Stimulated activated effector memory CD8-positive, alpha-beta T cell treated with anti-CD3 and anti-CD28 coated beads, Interleukin-12 subunit alpha, Interleukin-12 subunit beta, amount 100 ng/mL, for 72 hours (primary cell): ENCODE results near the gene SPDEF.

Experiments used
- ATAC-seq: fragments of 150-1000 bp; cut with Tn5 transposase; 2 replicates; pipeline ENCODE4 v1.10.0; 2021
- DNase-seq, 2 donors: peaks; one replicate each; pipeline ENCODE4 v3.0.0; 2021 to 2022; ENCODE audit warnings: low spot score in 2 of 2
- H3K27ac Mint-ChIP-seq: one replicate; pipeline ENCODE4 v1.8.0; 2022; ENCODE audit warnings: mild to moderate bottlenecking, mixed read lengths
- H3K36me3 Mint-ChIP-seq: one replicate; pipeline ENCODE4 v1.8.0; 2022; ENCODE audit warnings: mild to moderate bottlenecking, mixed read lengths
- H3K4me1 Mint-ChIP-seq: one replicate; pipeline ENCODE4 v1.8.0; 2022; ENCODE audit warnings: mixed read lengths
- H3K4me3 Mint-ChIP-seq: one replicate; pipeline ENCODE4 v1.8.0; 2022; ENCODE audit warnings: mild to moderate bottlenecking, mixed read lengths
- H3K9me3 Mint-ChIP-seq: one replicate; pipeline ENCODE4 v1.8.0; 2022; ENCODE audit warnings: mixed read lengths

The SPDEF gene

GRCh38 chr6:34587325-34587724 lies 31.2 kb upstream of the SPDEF start:
- Mint-ChIP-seq H3K27ac (no peak overlapping the region), H3K36me3 (peaks cover 58% of the 10 kb centered on the region), H3K4me1 (peaks cover 30% of the 10 kb centered on the region), H3K9me3 (no peaks in the 10 kb centered on the region), H3K4me3 (no peak overlapping the region)
- DNase-seq: no peak
- ATAC-seq: no peak

GRCh38 chr6:34586327-34587040 lies 30.4 kb upstream of the SPDEF start:
- H3K4me1 Mint-ChIP-seq: peaks cover 23% of the 10 kb centered on the region
- H3K36me3 Mint-ChIP-seq: peaks cover 51% of the 10 kb centered on the region
- DNase-seq (no peak), ATAC-seq (no peak)
- no peak overlapping the region for H3K27ac Mint-ChIP-seq
- H3K9me3 Mint-ChIP-seq: no peaks in the 10 kb centered on the region
- H3K4me3 Mint-ChIP-seq: no peak overlapping the region

GRCh38 chr6:34585512-34586061 lies 29.5 kb upstream of the SPDEF start:
- Mint-ChIP-seq H3K9me3 (no peaks in the 10 kb centered on the region), H3K4me1 (peaks cover 23% of the 10 kb centered on the region), H3K27ac (peak overlapping the region; percentile 10), H3K36me3 (peaks cover 50% of the 10 kb centered on the region), H3K4me3 (no peak overlapping the region)
- ATAC-seq (no peak), DNase-seq (no peak)

GRCh38 chr6:34585108-34585507 lies 29.0 kb upstream of the SPDEF start:
- H3K27ac Mint-ChIP-seq: peak overlapping the region; percentile 10
- H3K9me3 Mint-ChIP-seq: no peaks in the 10 kb centered on the region
- peaks cover 23% of the 10 kb centered on the region for H3K4me1 Mint-ChIP-seq
- H3K4me3 Mint-ChIP-seq: no peak overlapping the region
- peaks cover 45% of the 10 kb centered on the region for H3K36me3 Mint-ChIP-seq
- ATAC-seq (no peak), DNase-seq (no peak)

- Mint-ChIP-seq H3K4me3 (no peak overlapping the region), H3K27ac (peak overlapping the region; percentile 11), H3K36me3 (peaks cover 41% of the 10 kb centered on the region), H3K4me1 (peaks cover 23% of the 10 kb centered on the region), H3K9me3 (no peaks in the 10 kb centered on the region)
- DNase-seq (no peak), ATAC-seq (no peak)
Observed at GRCh38 chr6:34584694-34585093, 28.6 kb upstream of the SPDEF start.

- DNase-seq: no peak
- Mint-ChIP-seq H3K36me3 (peaks cover 34% of the 10 kb centered on the region), H3K4me1 (peaks cover 18% of the 10 kb centered on the region), H3K4me3 (no peak overlapping the region), H3K27ac (peak overlapping the region; percentile 40), H3K9me3 (no peaks in the 10 kb centered on the region)
- no peak for ATAC-seq
Observed at GRCh38 chr6:34583861-34584604, 27.9 kb upstream of the SPDEF start.

DNA sequence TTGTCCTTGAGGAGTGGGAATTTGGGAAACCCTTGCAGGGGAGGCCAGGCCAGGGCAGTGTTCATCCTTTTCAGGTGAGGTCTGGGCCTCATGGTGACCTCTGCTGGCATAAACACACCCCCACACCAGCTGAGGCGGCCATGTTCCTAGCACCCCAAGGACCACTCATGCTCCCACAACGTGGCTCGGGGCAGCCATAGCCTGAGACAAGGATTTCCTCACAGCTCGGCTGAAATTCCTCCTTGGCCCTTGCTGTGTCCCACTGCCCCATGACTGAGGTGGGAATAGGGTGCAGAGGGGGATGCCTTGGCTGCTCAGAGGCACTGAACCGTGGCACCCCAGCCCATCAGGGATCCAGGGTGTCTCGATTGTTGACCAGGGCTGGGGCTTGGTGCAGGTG lies 27.3 kb upstream of the SPDEF start:
- H3K4me3 Mint-ChIP-seq: no peak overlapping the region
- peaks cover 18% of the 10 kb centered on the region for H3K4me1 Mint-ChIP-seq
- peaks cover 29% of the 10 kb centered on the region for H3K36me3 Mint-ChIP-seq
- H3K27ac Mint-ChIP-seq: peak overlapping the region; percentile 40
- ATAC-seq (no peak), DNase-seq (no peak)
- H3K9me3 Mint-ChIP-seq: no peaks in the 10 kb centered on the region

GRCh38 chr6:34581561-34581920 lies 25.4 kb upstream of the SPDEF start:
- Mint-ChIP-seq H3K36me3 (peaks cover 14% of the 10 kb centered on the region), H3K27ac (peak overlapping the region; percentile 64), H3K4me3 (no peak overlapping the region), H3K9me3 (no peaks in the 10 kb centered on the region), H3K4me1 (peaks cover 13% of the 10 kb centered on the region)
- DNase-seq (no peak), ATAC-seq (no peak)

DNA sequence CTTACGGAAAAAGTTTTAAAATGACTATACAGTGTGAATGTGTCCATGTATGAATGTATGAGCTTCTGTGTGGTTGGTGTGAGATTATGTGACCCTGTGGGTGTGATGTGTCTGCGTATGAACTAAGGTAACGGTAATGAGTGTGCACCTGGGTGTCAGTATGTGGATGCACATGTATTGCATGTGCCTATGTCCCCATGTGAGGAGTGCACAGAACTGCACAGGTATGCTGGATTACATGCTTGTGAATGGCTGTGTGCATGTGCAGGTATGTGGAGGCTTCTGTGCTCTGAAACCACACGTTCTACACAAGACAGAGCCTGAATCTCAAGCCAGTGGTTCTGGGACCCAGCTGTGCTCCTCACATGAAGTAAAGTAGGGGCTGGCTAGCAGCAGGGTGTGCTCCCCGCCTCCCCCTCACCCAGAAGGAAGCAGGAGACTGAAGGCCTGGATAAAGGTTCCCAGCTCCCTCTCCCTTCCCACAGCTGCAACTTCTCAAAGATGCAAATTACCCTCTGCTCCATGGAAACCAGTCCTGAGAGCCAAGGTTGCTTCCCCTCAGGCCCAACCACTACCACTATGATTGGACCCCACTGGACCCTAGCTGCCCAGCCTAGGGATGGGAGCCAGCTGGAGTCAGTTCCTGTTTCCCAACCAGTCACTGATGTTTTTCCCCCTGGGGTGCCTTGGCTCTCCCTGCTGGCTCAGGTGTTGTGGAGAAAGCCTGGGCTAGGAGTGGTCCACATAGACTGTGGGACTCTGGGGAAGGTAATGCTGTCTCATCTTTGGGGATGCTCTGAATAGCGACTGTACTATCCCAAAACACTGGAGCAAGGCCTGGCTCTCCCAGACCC lies 24.8 kb upstream of the SPDEF start:
- Mint-ChIP-seq H3K9me3 (no peaks in the 10 kb centered on the region), H3K4me3 (no peak overlapping the region), H3K27ac (no peak overlapping the region), H3K36me3 (peaks cover 12% of the 10 kb centered on the region), H3K4me1 (peaks cover 19% of the 10 kb centered on the region)
- ATAC-seq (peak; percentile 21), DNase-seq (no peak)

DNA sequence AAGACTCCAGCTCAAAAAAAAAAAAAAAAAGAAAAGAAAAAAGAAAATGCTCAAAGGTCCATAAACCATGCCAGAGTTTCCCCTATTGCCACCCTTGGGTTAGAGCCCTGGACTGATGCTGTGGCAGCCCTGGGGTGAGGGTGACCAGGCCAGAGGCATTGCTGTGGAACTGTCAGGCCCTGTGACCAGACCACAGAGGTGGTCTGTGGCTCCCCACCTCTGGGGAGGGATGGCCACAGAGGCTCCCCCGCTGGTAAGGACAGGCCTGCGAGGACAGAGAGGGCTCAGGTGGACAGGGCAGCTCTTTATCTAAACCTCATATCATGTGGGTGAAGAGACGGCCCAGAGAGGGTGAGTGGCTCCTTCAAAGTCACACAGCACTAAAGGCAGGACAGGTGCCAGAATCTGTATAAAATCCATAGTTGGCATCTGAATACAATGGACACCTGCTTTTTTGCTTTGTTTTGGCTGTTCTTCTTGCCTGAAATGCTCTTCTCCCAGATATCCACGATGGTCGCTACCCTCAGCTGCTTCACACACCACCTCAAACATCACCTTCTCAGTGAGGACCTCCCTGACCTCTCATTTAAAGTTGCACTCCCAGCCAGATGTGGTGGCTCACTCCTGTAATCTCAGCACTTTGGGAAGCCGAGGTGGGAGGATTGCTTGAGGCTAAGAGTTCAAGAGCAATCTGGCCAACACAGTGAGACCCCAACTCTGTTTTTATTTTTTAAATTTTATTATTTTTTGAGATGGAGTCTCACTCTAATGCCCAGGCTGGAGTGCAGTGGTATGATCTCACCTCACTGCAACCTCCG lies 22.5 kb upstream of the SPDEF start:
- Mint-ChIP-seq H3K4me3 (no peak overlapping the region), H3K36me3 (peaks cover 6% of the 10 kb centered on the region), H3K9me3 (no peaks in the 10 kb centered on the region), H3K4me1 (peaks cover 7% of the 10 kb centered on the region), H3K27ac (no peak overlapping the region)
- no peak for DNase-seq
- ATAC-seq: no peak

GRCh38 chr6:34576286-34576955 lies 20.3 kb upstream of the SPDEF start:
- H3K27ac Mint-ChIP-seq: no peak overlapping the region
- no peak overlapping the region for H3K4me3 Mint-ChIP-seq
- peaks cover 7% of the 10 kb centered on the region for H3K4me1 Mint-ChIP-seq
- no peaks in the 10 kb centered on the region for H3K9me3 Mint-ChIP-seq
- peaks cover 12% of the 10 kb centered on the region for H3K36me3 Mint-ChIP-seq
- ATAC-seq: no peak
- no peak for DNase-seq

- H3K4me3 Mint-ChIP-seq: no peak overlapping the region
- DNase-seq (no peak), ATAC-seq (no peak)
- H3K36me3 Mint-ChIP-seq: peaks cover 12% of the 10 kb centered on the region
- peak overlapping the region; percentile 40 for H3K27ac Mint-ChIP-seq
- H3K4me1 Mint-ChIP-seq: peaks cover 7% of the 10 kb centered on the region
- H3K9me3 Mint-ChIP-seq: no peaks in the 10 kb centered on the region
Observed at GRCh38 chr6:34575326-34575725, 19.2 kb upstream of the SPDEF start.

DNA sequence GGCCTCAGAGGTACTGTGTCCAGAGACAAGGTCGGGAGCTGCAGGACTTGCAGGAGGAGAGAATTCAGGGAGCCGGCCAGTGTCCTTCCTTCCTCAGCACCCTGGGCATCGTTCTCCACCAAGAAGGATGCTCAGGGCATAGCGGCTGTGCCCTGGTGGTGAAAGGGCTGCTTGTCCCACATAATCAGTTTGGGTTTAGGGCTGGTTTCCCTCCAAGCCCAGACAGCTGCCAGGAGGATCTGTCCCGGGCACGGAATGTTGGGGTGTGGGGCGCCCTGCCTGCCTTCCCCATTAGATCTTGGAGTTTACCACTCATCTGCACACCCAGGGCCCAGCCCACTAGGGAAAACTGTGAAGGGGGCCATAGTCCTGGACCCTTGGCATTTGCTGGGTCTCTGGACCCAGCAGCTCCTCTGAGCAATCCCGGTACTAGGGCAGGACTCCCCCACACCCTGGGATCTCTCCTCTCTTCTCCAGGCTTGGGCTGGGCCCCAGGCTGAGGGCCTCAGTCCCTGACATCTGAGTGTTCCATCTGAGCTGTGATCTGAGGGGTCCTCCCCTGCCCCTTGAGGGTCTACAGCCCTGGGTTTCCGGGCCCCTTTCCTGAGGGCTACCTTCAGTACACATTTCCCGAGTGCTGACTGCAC lies 18.6 kb upstream of the SPDEF start:
- H3K4me3 Mint-ChIP-seq: no peak overlapping the region
- peaks cover 7% of the 10 kb centered on the region for H3K4me1 Mint-ChIP-seq
- peak overlapping the region; percentile 40 for H3K27ac Mint-ChIP-seq
- DNase-seq: no peak
- ATAC-seq: no peak
- peaks cover 12% of the 10 kb centered on the region for H3K36me3 Mint-ChIP-seq
- no peaks in the 10 kb centered on the region for H3K9me3 Mint-ChIP-seq
